ENCODE data around the gene SYNE1.

Gene SYNE1

DNA sequence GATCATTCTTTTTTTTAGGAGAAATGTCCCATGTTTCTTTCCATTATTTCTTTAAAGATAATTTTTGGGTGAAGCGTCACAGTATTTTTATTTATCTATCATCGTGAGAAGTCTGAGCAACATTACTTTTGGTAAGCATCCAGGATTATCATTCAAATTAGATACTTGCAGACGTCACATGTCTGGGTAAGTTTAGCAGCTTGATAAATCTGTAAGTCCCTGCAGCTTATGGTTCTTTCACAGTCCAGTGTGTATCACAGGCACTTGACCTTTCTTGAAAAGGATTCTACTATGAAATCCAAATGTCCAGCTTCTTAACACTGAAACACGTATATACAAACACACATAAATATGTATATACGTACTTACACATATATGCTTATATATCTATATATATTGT, 470.3 kb downstream of the SYNE1 start:
- TF ChIP-seq, protein P1, sequence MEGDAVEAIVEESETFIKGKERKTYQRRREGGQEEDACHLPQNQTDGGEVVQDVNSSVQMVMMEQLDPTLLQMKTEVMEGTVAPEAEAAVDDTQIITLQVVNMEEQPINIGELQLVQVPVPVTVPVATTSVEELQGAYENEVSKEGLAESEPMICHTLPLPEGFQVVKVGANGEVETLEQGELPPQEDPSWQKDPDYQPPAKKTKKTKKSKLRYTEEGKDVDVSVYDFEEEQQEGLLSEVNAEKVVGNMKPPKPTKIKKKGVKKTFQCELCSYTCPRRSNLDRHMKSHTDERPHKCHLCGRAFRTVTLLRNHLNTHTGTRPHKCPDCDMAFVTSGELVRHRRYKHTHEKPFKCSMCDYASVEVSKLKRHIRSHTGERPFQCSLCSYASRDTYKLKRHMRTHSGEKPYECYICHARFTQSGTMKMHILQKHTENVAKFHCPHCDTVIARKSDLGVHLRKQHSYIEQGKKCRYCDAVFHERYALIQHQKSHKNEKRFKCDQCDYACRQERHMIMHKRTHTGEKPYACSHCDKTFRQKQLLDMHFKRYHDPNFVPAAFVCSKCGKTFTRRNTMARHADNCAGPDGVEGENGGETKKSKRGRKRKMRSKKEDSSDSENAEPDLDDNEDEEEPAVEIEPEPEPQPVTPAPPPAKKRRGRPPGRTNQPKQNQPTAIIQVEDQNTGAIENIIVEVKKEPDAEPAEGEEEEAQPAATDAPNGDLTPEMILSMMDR (IDR thresholded peaks at IDR 0.05; ENCODE audit: control insufficient read depth, extremely low read depth, insufficient read depth): no peak
- H3K4me3 ChIP-seq (ENCODE audit: low read depth, low read length): no peak overlapping the region

DNA sequence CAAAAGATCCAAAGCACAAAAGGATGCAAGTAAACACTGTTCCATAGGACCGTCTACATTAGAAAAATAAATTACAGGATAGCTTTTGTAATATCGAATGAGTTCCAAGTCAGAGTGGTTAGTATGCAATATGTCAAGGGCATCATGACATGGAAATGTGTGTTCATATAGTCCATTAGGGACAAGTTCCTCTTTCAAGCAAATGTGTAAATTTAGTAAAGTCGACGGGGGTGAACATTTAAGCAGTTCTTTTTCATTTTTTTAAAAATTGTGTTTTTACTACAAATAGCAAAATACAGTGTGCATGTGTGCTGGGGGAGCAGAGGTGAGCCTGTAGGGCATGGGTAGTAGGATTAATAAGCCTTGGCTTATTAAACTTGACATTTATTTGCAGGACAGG, 470.7 kb downstream of the SYNE1 start:
- TF ChIP-seq, protein P1 (IDR thresholded peaks at IDR 0.05; ENCODE audit: control insufficient read depth, extremely low read depth, insufficient read depth): no peak
- no peak overlapping the region for H3K4me3 ChIP-seq (ENCODE audit: low read depth, low read length)
- no peak for DNase-seq (ENCODE audit: low read depth)

More for the DNA sequence above, 470.3 kb downstream of the SYNE1 start:
- DNase-seq (ENCODE audit: low read depth): no peak

DNA sequence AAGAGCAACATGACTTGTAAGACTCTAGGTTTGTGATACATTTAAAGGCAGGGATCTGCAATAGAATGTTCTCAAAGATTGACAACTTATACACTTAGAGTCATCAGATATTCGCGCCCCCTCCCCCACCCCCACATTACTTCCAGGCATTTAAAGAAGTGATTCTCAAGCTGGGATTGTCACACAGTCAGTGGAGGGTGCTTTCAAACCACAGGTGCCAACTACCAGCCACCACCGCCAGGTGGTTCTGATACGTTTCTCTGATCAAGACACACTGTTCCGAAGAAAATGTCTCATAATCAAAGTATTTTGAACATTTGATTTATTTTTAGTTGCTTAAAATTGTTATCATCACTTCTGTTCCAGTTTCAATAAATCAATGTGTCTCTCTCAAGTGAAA, 472.2 kb downstream of the SYNE1 start:
- TF ChIP-seq, protein P1 (IDR thresholded peaks at IDR 0.05; ENCODE audit: control insufficient read depth, extremely low read depth, insufficient read depth): 0 out of 2 replicates have a peak, but pooled peaks have one; percentile 5
- H3K4me3 ChIP-seq (ENCODE audit: low read depth, low read length): no peak overlapping the region
- no peak for DNase-seq (ENCODE audit: low read depth)

DNA sequence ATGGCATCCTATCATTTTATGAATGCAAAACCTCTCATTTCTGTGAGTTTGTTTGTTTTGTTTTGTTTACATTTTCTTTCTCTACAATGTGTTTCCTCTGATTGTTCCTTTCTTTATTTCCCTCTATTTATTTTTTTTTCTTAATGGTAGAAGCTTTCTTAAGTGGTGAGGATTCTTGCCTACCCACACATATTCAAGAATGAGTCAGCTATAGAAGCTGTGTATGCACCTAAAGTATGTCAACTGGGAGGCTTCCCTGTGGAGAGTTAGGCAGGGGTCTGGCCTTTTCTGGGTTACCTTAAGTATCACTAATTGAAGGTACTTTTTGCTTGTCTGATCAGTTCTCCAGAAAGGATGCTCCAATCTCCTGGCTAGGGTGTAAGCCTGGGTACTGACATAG, 475.7 kb downstream of the SYNE1 start:
- DNase-seq (ENCODE audit: low read depth): no peak
- TF ChIP-seq, protein P1 (IDR thresholded peaks at IDR 0.05; ENCODE audit: control insufficient read depth, extremely low read depth, insufficient read depth): no peak
- H3K4me3 ChIP-seq (ENCODE audit: low read depth, low read length): no peak overlapping the region

DNA sequence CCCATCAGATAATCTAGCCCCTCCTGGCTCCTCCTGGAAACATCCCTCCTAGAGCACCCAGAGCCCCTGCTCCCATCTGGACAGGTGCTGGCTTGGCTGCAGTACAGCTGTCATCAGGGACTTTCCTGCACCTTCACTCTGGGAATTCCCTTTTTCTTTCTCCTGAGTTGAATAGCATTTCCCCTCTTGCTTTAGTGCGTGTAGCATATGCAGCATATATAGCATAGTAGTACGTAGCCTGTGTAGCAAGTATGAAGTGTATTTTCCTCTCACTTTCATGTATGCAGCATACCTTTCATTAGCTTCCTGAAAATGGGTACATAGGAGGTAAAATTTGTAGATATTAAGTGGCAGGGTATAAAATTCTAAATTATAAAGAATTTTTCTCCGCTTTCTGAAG, 476.8 kb downstream of the SYNE1 start:
- H3K4me3 ChIP-seq (ENCODE audit: low read depth, low read length): no peak overlapping the region
- TF ChIP-seq, protein P1 (IDR thresholded peaks at IDR 0.05; ENCODE audit: control insufficient read depth, extremely low read depth, insufficient read depth): no peak
- no peak for DNase-seq (ENCODE audit: low read depth)

DNA sequence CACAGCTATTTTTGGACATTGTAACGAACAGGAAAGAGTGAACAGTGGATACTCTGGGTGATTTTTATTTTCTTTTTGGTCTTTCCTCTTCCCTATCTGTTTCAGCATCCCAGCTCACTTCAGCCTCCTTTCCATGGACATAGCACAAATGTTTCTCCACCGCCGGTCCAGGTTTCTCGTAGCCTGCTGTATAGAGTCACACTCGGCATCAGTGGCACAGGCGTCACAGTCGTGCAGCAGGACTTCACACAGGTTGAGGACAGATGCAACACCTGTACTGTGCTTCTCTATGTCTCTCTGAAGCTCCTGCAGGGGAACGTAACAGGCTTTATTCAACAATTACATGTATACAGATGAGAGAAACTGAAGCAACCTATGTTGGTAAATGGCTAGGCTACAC, 481.4 kb downstream of the SYNE1 start:
- no peak overlapping the region for H3K4me3 ChIP-seq (ENCODE audit: low read depth, low read length)
- DNase-seq (ENCODE audit: low read depth): no peak
- TF ChIP-seq, protein P1 (IDR thresholded peaks at IDR 0.05; ENCODE audit: control insufficient read depth, extremely low read depth, insufficient read depth): no peak

DNA sequence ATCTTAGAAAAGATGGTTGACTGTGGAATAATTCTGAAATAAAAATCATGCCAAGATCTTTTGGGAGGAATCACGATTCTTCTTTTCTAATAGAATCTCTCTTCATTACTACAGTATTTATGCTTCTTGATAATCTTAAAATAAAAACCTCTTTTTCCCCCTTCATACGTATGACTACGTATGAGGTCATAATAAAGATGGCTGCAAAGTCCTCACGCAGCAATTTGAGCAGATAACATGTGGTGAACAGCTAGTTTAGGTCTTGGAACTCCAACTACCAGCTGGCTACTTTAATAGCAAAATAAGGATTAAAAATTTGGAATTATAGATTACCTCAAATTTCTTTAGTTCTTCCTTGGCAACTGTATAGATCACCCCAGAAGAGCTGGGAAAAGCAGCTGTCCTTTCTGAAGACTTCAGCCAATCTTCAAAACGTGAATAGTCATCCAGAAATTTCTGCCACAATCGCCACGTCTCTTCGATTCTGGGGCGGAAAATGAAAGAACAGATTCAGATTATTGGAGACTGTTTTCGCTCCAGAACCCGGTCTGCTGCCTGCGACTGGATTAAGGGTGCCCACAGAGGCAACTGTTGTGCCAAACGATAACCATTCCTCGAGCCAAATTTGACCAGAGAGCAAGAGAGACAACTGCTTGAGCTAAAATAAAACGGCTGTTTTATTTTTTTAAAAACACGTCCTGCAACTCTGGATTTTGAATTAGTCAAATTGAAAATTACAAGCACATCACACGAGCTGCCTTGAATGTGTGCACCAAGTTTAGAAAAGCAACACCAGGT, 482.4 kb downstream of the SYNE1 start:
- no peak overlapping the region for H3K4me3 ChIP-seq (ENCODE audit: low read depth, low read length)
- no peak for DNase-seq (ENCODE audit: low read depth)
- TF ChIP-seq, protein P1 (IDR thresholded peaks at IDR 0.05; ENCODE audit: control insufficient read depth, extremely low read depth, insufficient read depth): no peak
